HEK293 (cell line): ENCODE measurements around the gene CDAN1.

Experiments used
- CTCF ChIA-PET: fragments of 350-600 bp; formaldehyde crosslinking; extraction: SDS; loops from one replicate; lab custom pipeline; 2021; ENCODE audit warnings: antibody characterized with exemption; lab: Yijun Ruan, JAX
- POLR2A ChIA-PET: fragments of 300-600 bp; formaldehyde crosslinking; extraction: SDS; loops from one replicate; lab custom pipeline; 2020; ENCODE audit warnings: antibody characterized with exemption, inconsistent platforms; lab: Yijun Ruan, JAX
- H3K27ac ChIP-seq: fragments of 200-500 bp; sonication (Bioruptor generic); 2 replicates; pipeline ENCODE4 v1.5.1; 2014; ENCODE audit warnings: low read depth, low read length, control low read depth, inconsistent platforms; ENCODE audit errors: extremely low read depth
- H3K36me3 ChIP-seq, 2 experiments: fragments of 200-500 bp in 1 of 2; sonication (Bioruptor generic) in 1 of 2; 1 replicate in 1 of 2; 2 replicates in 1 of 2; pipeline ENCODE4 v1.5.1; 2014 to 2017; ENCODE audit warnings: inconsistent platforms in 2 of 2, low read length in 2 of 2; ENCODE audit not compliant: control insufficient read depth in 2 of 2, insufficient read depth in 1 of 2
- H3K4me1 ChIP-seq: fragments of 200-500 bp; sonication (Bioruptor generic); 2 replicates; pipeline ENCODE4 v1.5.1; 2014; ENCODE audit warnings: mild to moderate bottlenecking, low read length, inconsistent platforms; ENCODE audit not compliant: control insufficient read depth, insufficient read depth
- H3K4me3 ChIP-seq: 2 replicates; pipeline ENCODE4 v1.5.1; 2011; ENCODE audit warnings: low read depth, mild to moderate bottlenecking, control low read depth, low read length, moderate library complexity
- H3K9me3 ChIP-seq: fragments of 200-500 bp; sonication (Bioruptor generic); 2 replicates; pipeline ENCODE4 v1.5.1; 2014; ENCODE audit warnings: low read depth, low read length, inconsistent platforms; ENCODE audit not compliant: control insufficient read depth, insufficient read depth
- GLI2 ChIP-seq: fragments of 450-650 bp; formaldehyde crosslinking; IDR thresholded peaks from 2 replicates; pipeline ENCODE4; 2017; ENCODE audit warnings: missing biosample characterization, missing genetic modification characterization, low read depth, borderline replicate concordance
- GLI4 ChIP-seq: fragments of 450-650 bp; formaldehyde crosslinking; IDR thresholded peaks from 2 replicates; pipeline ENCODE4 v1.5.1; 2016; ENCODE audit warnings: missing biosample characterization, missing genetic modification characterization
- KLF1 ChIP-seq: fragments of 450-650 bp; formaldehyde crosslinking; IDR thresholded peaks from 2 replicates; pipeline ENCODE4 v1.5.1; 2016; ENCODE audit warnings: missing biosample characterization, missing genetic modification characterization
- PATZ1 ChIP-seq: fragments of 450-650 bp; formaldehyde crosslinking; IDR thresholded peaks from 2 replicates; pipeline ENCODE4 v1.5.1; 2016; ENCODE audit warnings: missing biosample characterization, missing genetic modification characterization
- PRDM1 ChIP-seq: fragments of 450-650 bp; formaldehyde crosslinking; IDR thresholded peaks from 2 replicates; pipeline ENCODE4; 2016; ENCODE audit warnings: missing biosample characterization, missing genetic modification characterization
- ZBTB48 ChIP-seq: fragments of 450-650 bp; formaldehyde crosslinking; IDR thresholded peaks from 2 replicates; pipeline ENCODE4 v1.5.1; 2016; ENCODE audit warnings: missing biosample characterization, missing genetic modification characterization
- ZIC2 ChIP-seq: fragments of 450-650 bp; formaldehyde crosslinking; IDR thresholded peaks from 2 replicates; pipeline ENCODE4 v1.5.1; 2016; ENCODE audit warnings: missing biosample characterization, missing genetic modification characterization
- ZNF138 ChIP-seq: fragments of 450-650 bp; formaldehyde crosslinking; IDR thresholded peaks from 2 replicates; pipeline ENCODE4 v1.5.1; 2016; ENCODE audit warnings: missing biosample characterization, missing genetic modification characterization, borderline replicate concordance
- ZNF2 ChIP-seq: fragments of 450-650 bp; formaldehyde crosslinking; IDR thresholded peaks from 2 replicates; pipeline ENCODE4 v1.5.1; 2016; ENCODE audit warnings: missing biosample characterization, missing genetic modification characterization
- ZNF324 ChIP-seq: fragments of 450-650 bp; formaldehyde crosslinking; IDR thresholded peaks from 2 replicates; pipeline ENCODE4 v1.5.1; 2016; ENCODE audit warnings: missing biosample characterization, missing genetic modification characterization
- ZNF391 ChIP-seq: fragments of 450-650 bp; formaldehyde crosslinking; IDR thresholded peaks from 2 replicates; pipeline ENCODE4 v1.5.1; 2016; ENCODE audit warnings: low read depth, missing biosample characterization, missing genetic modification characterization, borderline replicate concordance
- ZNF426 ChIP-seq: fragments of 450-650 bp; formaldehyde crosslinking; IDR thresholded peaks from 2 replicates; pipeline ENCODE4 v1.5.1; 2017; ENCODE audit warnings: missing biosample characterization, missing genetic modification characterization, mild to moderate bottlenecking, inconsistent platforms, moderate library complexity
- ZNF473 ChIP-seq: fragments of 450-650 bp; formaldehyde crosslinking; IDR thresholded peaks from 2 replicates; pipeline ENCODE4 v1.5.1; 2017; ENCODE audit warnings: missing biosample characterization, missing genetic modification characterization
- ZNF518A ChIP-seq: fragments of 450-650 bp; formaldehyde crosslinking; conservative IDR thresholded peaks from 2 replicates; pipeline ENCODE4 v1.5.1; 2016; ENCODE audit warnings: low read depth, missing biosample characterization, missing genetic modification characterization
- ZNF521 ChIP-seq: fragments of 450-650 bp; formaldehyde crosslinking; IDR thresholded peaks from 2 replicates; pipeline ENCODE4 v1.5.1; 2017; ENCODE audit warnings: missing biosample characterization, mild to moderate bottlenecking, missing genetic modification characterization
- ZNF555 ChIP-seq: fragments of 450-650 bp; formaldehyde crosslinking; conservative IDR thresholded peaks from 2 replicates; pipeline ENCODE4 v1.5.1; 2017; ENCODE audit warnings: missing biosample characterization, mild to moderate bottlenecking, missing genetic modification characterization, inconsistent platforms
- ZNF670 ChIP-seq: fragments of 450-650 bp; formaldehyde crosslinking; IDR thresholded peaks from 2 replicates; pipeline ENCODE4 v1.5.1; 2016; ENCODE audit warnings: missing biosample characterization, missing genetic modification characterization, low read depth
- TF ChIP-seq, protein P1 (sequence below): fragments of 450-650 bp; formaldehyde crosslinking; IDR thresholded peaks from 2 replicates; pipeline ENCODE4 v1.5.1; 2016; ENCODE audit warnings: missing biosample characterization, missing genetic modification characterization

The CDAN1 gene

GRCh38 chr15:42730135-42730534 lies 6.8 kb downstream of the CDAN1 start:
- no peak overlapping the region for H3K4me3 ChIP-seq
- CTCF ChIA-PET, result no interaction called here
- H3K27ac ChIP-seq, result no peak overlapping the region
- no peaks in the 10 kb centered on the region for H3K4me1 ChIP-seq
- H3K9me3 ChIP-seq, result no peaks in the 10 kb centered on the region
- POLR2A ChIA-PET, result no interaction called here
- TF ChIP-seq ZIC2 (tag by site-specific recombination) (peak; percentile 60; the same call in 1 of the 2 replicates), ZNF473 (tag by site-specific recombination) (no peak)
- TF ChIP-seq, all 188 proteins: peak for 1
- peaks cover 6 to 96% of the 10 kb centered on the region in 2 experiments for H3K36me3 ChIP-seq

DNA sequence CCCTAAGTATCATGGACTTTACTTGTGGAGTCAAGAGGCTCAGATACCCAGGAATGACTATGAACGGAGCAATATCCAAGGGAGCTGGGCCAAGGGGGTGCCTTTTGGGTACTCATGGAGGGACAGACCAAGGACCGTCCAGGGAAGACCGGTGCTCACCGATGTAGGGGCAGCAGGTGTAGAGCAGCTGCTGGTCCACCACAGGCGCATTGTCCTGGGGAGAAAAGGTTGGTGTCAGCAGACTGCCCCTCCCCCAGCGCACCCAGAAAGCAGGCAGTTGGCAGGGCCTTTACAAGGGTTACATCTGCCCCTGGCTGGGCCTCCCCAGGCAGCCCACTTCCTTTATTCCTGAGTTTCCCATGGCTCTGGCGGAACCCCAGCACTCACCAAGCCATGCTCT lies 7.5 kb downstream of the CDAN1 start:
- ChIA-PET POLR2A (no interaction called here), CTCF (no interaction called here)
- H3K4me3 ChIP-seq, result no peak overlapping the region

More for the DNA sequence above, 7.5 kb downstream of the CDAN1 start:
- Histone ChIP-seq H3K27ac (no peak overlapping the region), H3K4me1 (no peaks in the 10 kb centered on the region), H3K36me3 (peaks cover 6 to 96% of the 10 kb centered on the region in 2 experiments), H3K9me3 (no peaks in the 10 kb centered on the region)
- no peak for TF ChIP-seq ZNF521 (tag by site-specific recombination)
- no peak for TF ChIP-seq PATZ1 (tag by site-specific recombination)
- TF ChIP-seq GLI2 (tag by site-specific recombination), result no peak
- no peak for TF ChIP-seq ZNF324 (tag by site-specific recombination)
- TF ChIP-seq ZNF555 (tag by site-specific recombination), result no peak
- TF ChIP-seq ZBTB48 (tag by site-specific recombination), result no peak
- TF ChIP-seq ZNF518A (tag by site-specific recombination), result no peak
- TF ChIP-seq ZNF426 (tag by site-specific recombination), result no peak
- TF ChIP-seq ZNF670, result no peak
- TF ChIP-seq ZNF2 (tag by site-specific recombination), result no peak
- TF ChIP-seq KLF1 (tag by site-specific recombination), result no peak
- TF ChIP-seq GLI4 (tag by site-specific recombination), result no peak
- TF ChIP-seq, protein P1, sequence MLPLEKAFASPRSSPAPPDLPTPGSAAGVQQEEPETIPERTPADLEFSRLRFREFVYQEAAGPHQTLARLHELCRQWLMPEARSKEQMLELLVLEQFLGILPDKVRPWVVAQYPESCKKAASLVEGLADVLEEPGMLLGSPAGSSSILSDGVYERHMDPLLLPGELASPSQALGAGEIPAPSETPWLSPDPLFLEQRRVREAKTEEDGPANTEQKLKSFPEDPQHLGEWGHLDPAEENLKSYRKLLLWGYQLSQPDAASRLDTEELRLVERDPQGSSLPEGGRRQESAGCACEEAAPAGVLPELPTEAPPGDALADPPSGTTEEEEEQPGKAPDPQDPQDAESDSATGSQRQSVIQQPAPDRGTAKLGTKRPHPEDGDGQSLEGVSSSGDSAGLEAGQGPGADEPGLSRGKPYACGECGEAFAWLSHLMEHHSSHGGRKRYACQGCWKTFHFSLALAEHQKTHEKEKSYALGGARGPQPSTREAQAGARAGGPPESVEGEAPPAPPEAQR (tag by site-specific recombination), result no peak
- no peak for TF ChIP-seq ZNF138
- no peak for TF ChIP-seq PRDM1 (tag by site-specific recombination)
- no peak for TF ChIP-seq ZNF391 (tag by site-specific recombination)
